GM12878 (cell line): Measurements from ENCODE around the gene SYT3. TPM values are rescaled to one million over a fixed set of nuclear protein-coding genes. Genes with fewer than 3 reads are reported as not detected.
A peak's percentile ranks its signal among the peaks of the same experiment; 100 is the strongest.

Experiments used
- ATAC-seq: fragments of 200-7000 bp; cut with Tn5 transposase; 3 replicates; pipeline ENCODE4 v1.9.1; 2020; ENCODE audit warnings: mild to moderate bottlenecking, moderate library complexity
- BruUV-seq: library from RNA; stranded (reverse); fragments of 400-500 nt; replicated peaks from 2 replicates; lab custom pipeline; 2021; lab: Mats Ljungman, UMichigan
- CTCF ChIA-PET: fragments of 300-600 bp; sonication (Branson Sonifier 250); formaldehyde crosslinking; extraction: SDS; loops from one replicate; lab custom pipeline; 2021; ENCODE audit warnings: inconsistent platforms; lab: Yijun Ruan, JAX
- POLR2A ChIA-PET: fragments of 350-600 bp; formaldehyde crosslinking; extraction: SDS; loops from one replicate; lab custom pipeline; 2021; ENCODE audit warnings: inconsistent platforms; lab: Charles Lee
- RAD21 ChIA-PET: fragments of 300-600 bp; sonication (Branson Sonifier 250); formaldehyde crosslinking; loops from one replicate; lab custom pipeline; 2023; ENCODE audit warnings: antibody characterized with exemption; ENCODE audit not compliant: unreplicated experiment; lab: Charles Lee
- SMC1A ChIA-PET: fragments of 300-600 bp; sonication (Branson Sonifier 250); formaldehyde crosslinking; loops from one replicate; lab custom pipeline; 2023; ENCODE audit not compliant: unreplicated experiment, uncharacterized antibody; lab: Charles Lee
- DNase-seq: peaks from one replicate; pipeline ENCODE4 v3.0.0-alpha.2; 2011; ENCODE audit warnings: low read depth, low spot score
- FAIRE-seq: peaks from 3 replicates; lab custom pipeline; 2011; peaks lifted over from hg19 to GRCh38; lab: Jason Lieb, UNC
- H2AFZ ChIP-seq: 2 replicates; pipeline ENCODE4 v1.6.0; 2011; ENCODE audit warnings: low read depth, low read length, control low read depth; ENCODE audit not compliant: control insufficient read depth
- H3K27ac ChIP-seq: 2 replicates; pipeline ENCODE4 v1.5.1; 2011; ENCODE audit warnings: control low read depth; ENCODE audit not compliant: control insufficient read depth, insufficient read depth
- H3K27me3 ChIP-seq, 2 experiments: replicated peaks in 1 of 2; 2 replicates each; pipeline versions ENCODE4 v1.6.0 to v1.6.1; 2011; ENCODE audit warnings: low read length in 1 of 2; ENCODE audit not compliant: control insufficient read depth in 2 of 2, insufficient read depth in 2 of 2
- H3K36me3 ChIP-seq, 2 experiments: 2 replicates each; pipeline ENCODE4 v1.5.1; 2011; ENCODE audit warnings: low read length in 1 of 2; ENCODE audit not compliant: control insufficient read depth in 2 of 2, insufficient read depth in 2 of 2
- H3K4me1 ChIP-seq: 2 replicates; pipeline ENCODE4 v1.6.1; 2011; ENCODE audit warnings: mild to moderate bottlenecking, low read length, moderate library complexity, mixed read lengths; ENCODE audit not compliant: control insufficient read depth, insufficient read depth
- H3K4me2 ChIP-seq: 2 replicates; pipeline ENCODE4 v1.6.0; 2011; ENCODE audit warnings: control low read depth; ENCODE audit not compliant: control insufficient read depth, insufficient read depth
- H3K4me3 ChIP-seq: fragments of 200-600 bp; sonication (generic); 2 replicates; pipeline ENCODE4 v1.5.1; 2016
- H3K79me2 ChIP-seq: 2 replicates; pipeline ENCODE4 v1.6.0; 2011; ENCODE audit warnings: low read length; ENCODE audit not compliant: control insufficient read depth, insufficient read depth
- H3K9ac ChIP-seq: 2 replicates; pipeline ENCODE4 v1.8.0; 2011; ENCODE audit warnings: low read length, control low read depth, mixed read lengths; ENCODE audit not compliant: control insufficient read depth, insufficient read depth
- H3K9me3 ChIP-seq: replicated peaks from 3 replicates; pipeline ENCODE4 v1.5.1; 2011; ENCODE audit warnings: mild to moderate bottlenecking, low read length; ENCODE audit not compliant: control insufficient read depth, insufficient read depth
- H4K20me1 ChIP-seq: 2 replicates; pipeline ENCODE4 v1.6.0; 2011; ENCODE audit not compliant: control insufficient read depth, insufficient read depth
- CTCF ChIP-seq, 3 experiments: IDR thresholded peaks in 2 of 3; conservative IDR thresholded peaks in 1 of 3; 2 replicates each; pipeline ENCODE4 v1.5.1; 2011; ENCODE audit warnings: low read depth in 3 of 3, low read length in 3 of 3, mild to moderate bottlenecking in 3 of 3, control low read depth in 2 of 3, moderate library complexity in 2 of 3, inconsistent platforms in 1 of 3, mixed read lengths in 1 of 3; ENCODE audit not compliant: control insufficient read depth in 2 of 3, insufficient read depth in 1 of 3; ENCODE audit errors: extremely low read depth in 1 of 3
- HDAC6 ChIP-seq: fragments of 200-600 bp; sonication (generic); IDR thresholded peaks from one replicate; pipeline ENCODE4 v1.8.0; 2017; ENCODE audit warnings: antibody characterized with exemption; ENCODE audit not compliant: unreplicated experiment
- MYB ChIP-seq: fragments of 150-350 bp; IDR thresholded peaks from 2 replicates; pipeline ENCODE4 v1.6.1; 2014; ENCODE audit warnings: mild to moderate bottlenecking, low read depth, low read length, borderline replicate concordance
- NFXL1 ChIP-seq: fragments of 450-650 bp; IDR thresholded peaks from 2 replicates; pipeline ENCODE4 v1.6.1; 2017; ENCODE audit warnings: antibody characterized with exemption, mild to moderate bottlenecking, borderline replicate concordance
- PAX8 ChIP-seq: fragments of 450-650 bp; IDR thresholded peaks from 2 replicates; pipeline ENCODE4 v1.6.1; 2017; ENCODE audit warnings: mild to moderate bottlenecking, moderate library complexity
- RAD21 ChIP-seq: IDR thresholded peaks from 2 replicates; pipeline ENCODE4 v1.6.1; 2011; ENCODE audit warnings: mild to moderate bottlenecking, low read depth, low read length, moderate library complexity; ENCODE audit not compliant: insufficient read depth
- SMC3 ChIP-seq: IDR thresholded peaks from 2 replicates; pipeline ENCODE4 v1.6.1; 2011; ENCODE audit warnings: low read length, improper control_type of control experiment, borderline replicate concordance
- SRF ChIP-seq, 2 experiments: IDR thresholded peaks; 2 replicates each; pipeline ENCODE4 v1.6.1; 2011; ENCODE audit warnings: low read depth in 2 of 2, low read length in 2 of 2, mild to moderate bottlenecking in 1 of 2, moderate library complexity in 1 of 2
- STAT1 ChIP-seq: fragments of 450-650 bp; conservative IDR thresholded peaks from 2 replicates; pipeline ENCODE4 v1.6.1; 2014; ENCODE audit warnings: antibody characterized with exemption, mild to moderate bottlenecking
- TARDBP ChIP-seq: IDR thresholded peaks from 2 replicates; pipeline ENCODE4 v1.6.1; 2016; ENCODE audit warnings: borderline replicate concordance
- TCF12 ChIP-seq: IDR thresholded peaks from 2 replicates; pipeline ENCODE4 v1.6.1; 2011; ENCODE audit warnings: low read depth, mild to moderate bottlenecking, low read length
- ZBTB33 ChIP-seq: fragments of 450-650 bp; IDR thresholded peaks from 2 replicates; pipeline ENCODE4 v1.6.1; 2017; ENCODE audit warnings: mild to moderate bottlenecking
- ZNF207 ChIP-seq: fragments of 450-650 bp; IDR thresholded peaks from 2 replicates; pipeline ENCODE4 v1.6.1; 2014; ENCODE audit warnings: antibody characterized with exemption, mild to moderate bottlenecking, borderline replicate concordance
- WGBS: methylation state at CpG from one replicate; pipeline ENCODE4 v1.1.6; 2016; ENCODE audit warnings: low lambda C conversion rate; ENCODE audit not compliant: insufficient replicate concordance, insufficient coverage; ENCODE audit errors: missing lambda C conversion rate; 5-methylcytosine and 5-hydroxymethylcytosine counted together
- in situ Hi-C: fragments of 300-500 bp; cut with MboI; formaldehyde crosslinking; loops from 9 replicates; pipeline ENCODE4 v1.14.3; 2018; ENCODE audit warnings: mixed read lengths
- intact Hi-C: fragments of 100-400 bp; cut with micrococcal nuclease; formaldehyde crosslinking; loops from one replicate; pipeline ENCODE4 v1.14.2; 2022; ENCODE audit not compliant: unreplicated experiment
- polyA plus RNA-seq, 11 experiments: library from polyadenylated mRNA; depleted of rRNA in 4 of 11; unstranded in 6 of 11; stranded (reverse) in 5 of 11; fragments of >200 nt; fragmentation: Nextera tagmentation in 4 of 11; fragmentation: Illumina TruSeq in 1 of 11; extraction: Ambion mirVana in 4 of 11; extraction: Trizol in 1 of 11; gene quantifications; 1 replicate in 1 of 11; 2 replicates in 10 of 11; pipeline versions ENCODE4 v1.2.1 to v1.2.3, GENCODE V29; 2011 to 2016; ENCODE audit warnings: inconsistent platforms in 2 of 11, missing spikeins in 2 of 11, low read depth in 1 of 11
- total RNA-seq, 4 experiments: library from RNA; depleted of rRNA in 3 of 4; stranded (reverse); fragments of >200 nt in 3 of 4; fragmentation: Illumina TruSeq in 1 of 4; extraction: Trizol in 1 of 4; gene quantifications; 2 replicates each; pipeline versions ENCODE4 v1.2.1 to v1.2.3, GENCODE V29; 2013 to 2021

The SYT3 gene
- total and polyA plus RNA-seq, 10 of the 15 experiments (the other 5 are each of a cell fraction or from before 2014, with no cell fraction given) = 0.05 to 0.18 TPM; not detected in 8

- TF ChIP-seq ZBTB33 = no peak
Measured at GRCh38 chr19:50670102-50670380, 30.4 kb upstream of the SYT3 start (continued).

GRCh38 chr19:50669302-50670101 is 29.8 kb upstream of the SYT3 start:
- Histone ChIP-seq H3K9me3 (no peaks in the 10 kb centered on the region; the same call in 2 of the 3 replicates), H3K36me3 (no peaks in the 10 kb centered on the region)
- CTCF ChIA-PET = interaction anchor here (0.5 to 4.0 kb wide), 8 partner anchors 9 to 312 kb away, joined by 3 to 22 read pairs (median 4); no protein-coding TSS in a partner anchor
- peak; percentile 17; the same call in 1 of the 2 replicates for TF ChIP-seq RAD21
- TF ChIP-seq HDAC6 = no peak
- peak; percentile 49; the same call in 1 of the 2 replicates for TF ChIP-seq SMC3
- no peak for TF ChIP-seq NFXL1
- no peak for TF ChIP-seq MYB
- TF ChIP-seq ZNF207 = no peak
- TF ChIP-seq SRF (IDR thresholded peaks at IDR 0.05; ENCODE audit: low read depth in 2 of 2, low read length in 2 of 2) = no peak
- peak; percentile 58 to 73 (median 67) for TF ChIP-seq CTCF (IDR thresholded peaks at IDR 0.05 in 2 of 3, conservative IDR thresholded peaks at IDR 0.05 in 1 of 3; ENCODE audit: control insufficient read depth in 2 of 3, extremely low read depth in 1 of 3, insufficient read depth in 1 of 3, low read depth in 3 of 3, low read length in 3 of 3)
- no peak for TF ChIP-seq STAT1
- TF ChIP-seq TCF12 = no peak
- no peak for TF ChIP-seq PAX8
- no peak for TF ChIP-seq TARDBP
- TF ChIP-seq, all 136 proteins: peak for 3
- ChIA-PET SMC1A (interaction anchor here (0.8 to 1.6 kb wide), 6 partner anchors 45 to 256 kb away, joined by 3 to 5 read pairs (median 3); no protein-coding TSS in a partner anchor), RAD21 (interaction anchor here (2.3 kb wide), 1 partner anchor 252 kb away, joined by 12 read pairs; no protein-coding TSS in a partner anchor), POLR2A (interaction anchor here (0.9 kb wide), 1 partner anchor 10 kb away, joined by 4 read pairs; no protein-coding TSS in a partner anchor)
- ATAC-seq (no peak; the same call in 2 of the 3 replicates), DNase-seq (no peak), FAIRE-seq (no peak)
- H3K4me3 ChIP-seq = no peak overlapping the region
- in situ Hi-C loops = no loop called here
- H3K4me1 ChIP-seq = no peaks in the 10 kb centered on the region
- 35% methylated on average over 23 of the region's 23 CpGs for WGBS
- H3K27ac ChIP-seq = no peak overlapping the region
- BruUV-seq = no TSS peak
- H3K9ac ChIP-seq = no peak overlapping the region
- no peaks in the 10 kb centered on the region for H3K79me2 ChIP-seq
- intact Hi-C loops = no loop called here
- no peak overlapping the region for H2AFZ ChIP-seq
- H4K20me1 ChIP-seq = no peaks in the 10 kb centered on the region
- H3K4me2 ChIP-seq = no peak overlapping the region
- H3K27me3 ChIP-seq = peaks cover 4 to 6% of the 10 kb centered on the region in 2 experiments
